Upper lobe of right lung (tissue), 1 donor: ENCODE data around the gene PYGO2. TPM values are rescaled to one million over a fixed set of nuclear protein-coding genes. Genes with fewer than 3 reads are reported as not detected.
"Not testable (repeated sequence)": the region's sequence is repeated elsewhere in the genome, so short reads cannot be mapped to it uniquely, and the experiment has no call there.

ENCODE experiments used
- ATAC-seq: fragments of 200-7000 bp; cut with Tn5 transposase; one replicate; pipeline ENCODE4 v1.9.1; 2020; ENCODE audit warnings: mild to moderate bottlenecking, moderate library complexity
- DNase-seq: peaks from one replicate; pipeline ENCODE4 v3.0.0-alpha.2; 2020
- H3K27ac ChIP-seq: fragments of 200-600 bp; one replicate; pipeline ENCODE4 v1.8.0; 2022
- H3K27me3 ChIP-seq: fragments of 200-600 bp; one replicate; pipeline ENCODE4 v1.8.0; 2022; ENCODE audit warnings: mild to moderate bottlenecking
- H3K36me3 ChIP-seq: fragments of 200-600 bp; one replicate; pipeline ENCODE4 v1.8.0; 2022
- H3K4me1 ChIP-seq: fragments of 200-600 bp; one replicate; pipeline ENCODE4 v1.8.0; 2022
- H3K4me3 ChIP-seq: fragments of 200-600 bp; one replicate; pipeline ENCODE4 v1.8.0; 2022; ENCODE audit warnings: mild to moderate bottlenecking
- H3K9me3 ChIP-seq: fragments of 200-600 bp; one replicate; pipeline ENCODE4 v1.8.0; 2022
- CTCF ChIP-seq: fragments of 200-600 bp; IDR thresholded peaks from one replicate; pipeline ENCODE4 v1.8.0; 2022; ENCODE audit warnings: antibody characterized with exemption
- intact Hi-C: fragments of 100-400 bp; cut with DNase I; formaldehyde crosslinking; loops from one replicate; pipeline ENCODE4 v1.11.0; 2022
- microRNA-seq: library from miRNA; unstranded; fragments of <30 nt; microRNA quantifications from one replicate; pipeline ENCODE4 v1.2.0, GENCODE V29; 2020; ENCODE audit warnings: borderline microRNAs expressed
- total RNA-seq: library from RNA; stranded (reverse); fragmentation: NEBNext Ultra II Directional; extraction: Animal tissue kit (Norgen Biotek cat#: 25700); gene quantifications from one replicate; pipeline ENCODE4 v1.2.1, GENCODE V29; 2021
- donor health status: DM: no; HTN: yes; CAD: no; lungs with severe emphysema.

PYGO2 gene
- total RNA-seq, 1 donor from 2014 or later: 27.0 TPM

DNA sequence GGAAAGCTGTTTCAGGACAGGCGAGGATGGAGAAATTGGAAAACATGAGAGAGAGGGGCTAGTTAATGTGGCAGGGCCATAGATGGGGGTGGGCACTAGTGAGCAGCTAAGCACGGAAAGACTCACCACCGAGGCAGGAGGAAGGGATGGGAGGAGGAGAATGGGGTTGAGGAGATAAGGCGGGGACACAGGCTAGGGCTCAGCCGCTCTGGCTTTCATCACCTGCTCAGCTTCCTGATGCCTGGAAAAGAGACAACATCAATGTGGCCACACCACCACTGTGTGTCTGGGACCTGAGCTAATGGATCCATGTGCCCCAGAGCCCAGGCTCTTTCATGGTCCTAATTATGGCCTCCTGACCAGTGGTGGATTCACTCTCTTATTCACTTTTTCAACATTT is 52.6 kb downstream of the PYGO2 start:
- DNase-seq (no peak), ATAC-seq (no peak)
- no peaks in the 10 kb centered on the region for H3K4me1 ChIP-seq
- H3K36me3 ChIP-seq: no peaks in the 10 kb centered on the region
- TF ChIP-seq CTCF: no peak
- H3K27ac ChIP-seq: no peak overlapping the region
- no peaks in the 10 kb centered on the region for H3K27me3 ChIP-seq
- no peak overlapping the region for H3K4me3 ChIP-seq
- intact Hi-C loops: no loop called here
- H3K9me3 ChIP-seq: no peaks in the 10 kb centered on the region

- H3K27ac ChIP-seq, H3K9me3 ChIP-seq, H3K36me3 ChIP-seq, H3K27me3 ChIP-seq, H3K4me1 ChIP-seq, ATAC-seq, intact Hi-C loops, DNase-seq, H3K4me3 ChIP-seq: not testable (repeated sequence)
Observed at GRCh38 chr1:154908129-154908528, 53.5 kb downstream of the PYGO2 start.

Small RNA genes within 50 kb of the gene (microRNA-seq; reads per million reads assigned to microRNA genes)
- not detected for gene MIR4258

Other genes with a start within 250 kb of the PYGO2 start
- gene KCNN3, start 91.5 kb downstream of the PYGO2 start, total RNA-seq: 7.6 TPM
- gene PMVK, start 25.1 kb downstream of the PYGO2 start, total RNA-seq: 38.4 TPM
- gene PBXIP1, start 5.7 kb downstream of the PYGO2 start, total RNA-seq: 75.7 TPM
- gene SHC1, start 9.0 kb upstream of the PYGO2 start, total RNA-seq: 120 TPM
- 27.0 TPM for gene CKS1B, start 12.9 kb upstream of the PYGO2 start, total RNA-seq
- 29.0 TPM for gene FLAD1, start 21.6 kb upstream of the PYGO2 start, total RNA-seq
- gene LENEP, start 31.8 kb upstream of the PYGO2 start, total RNA-seq: not detected
- gene ZBTB7B, start 41.0 kb upstream of the PYGO2 start, total RNA-seq: 80.4 TPM
- 1.5 TPM for gene DCST2, start 72.0 kb upstream of the PYGO2 start, total RNA-seq
- gene DCST1, start 72.0 kb upstream of the PYGO2 start, total RNA-seq: not detected
- gene ADAM15, start 89.5 kb upstream of the PYGO2 start, total RNA-seq: 163 TPM
- 5.3 TPM for gene EFNA4, start 102.0 kb upstream of the PYGO2 start, total RNA-seq
- gene EFNA3, start 117.1 kb upstream of the PYGO2 start, total RNA-seq: 1.0 TPM
- gene EFNA1, start 166.1 kb upstream of the PYGO2 start, total RNA-seq: 178 TPM
- 44.7 TPM for gene SLC50A1, start 174.1 kb upstream of the PYGO2 start, total RNA-seq
- 71.1 TPM for gene DPM3, start 178.7 kb upstream of the PYGO2 start, total RNA-seq
- 130 TPM for gene KRTCAP2, start 211.5 kb upstream of the PYGO2 start, total RNA-seq
- 0.43 TPM for gene TRIM46, start 212.1 kb upstream of the PYGO2 start, total RNA-seq
- 24.9 TPM for gene THBS3, start 246.1 kb upstream of the PYGO2 start, total RNA-seq
- 28.4 TPM for gene MTX1, start 246.9 kb upstream of the PYGO2 start, total RNA-seq